Measurements from ENCODE around the gene ABHD4.
A peak's percentile ranks its signal among the peaks of the same experiment; 100 is the strongest.

The ABHD4 gene

DNA sequence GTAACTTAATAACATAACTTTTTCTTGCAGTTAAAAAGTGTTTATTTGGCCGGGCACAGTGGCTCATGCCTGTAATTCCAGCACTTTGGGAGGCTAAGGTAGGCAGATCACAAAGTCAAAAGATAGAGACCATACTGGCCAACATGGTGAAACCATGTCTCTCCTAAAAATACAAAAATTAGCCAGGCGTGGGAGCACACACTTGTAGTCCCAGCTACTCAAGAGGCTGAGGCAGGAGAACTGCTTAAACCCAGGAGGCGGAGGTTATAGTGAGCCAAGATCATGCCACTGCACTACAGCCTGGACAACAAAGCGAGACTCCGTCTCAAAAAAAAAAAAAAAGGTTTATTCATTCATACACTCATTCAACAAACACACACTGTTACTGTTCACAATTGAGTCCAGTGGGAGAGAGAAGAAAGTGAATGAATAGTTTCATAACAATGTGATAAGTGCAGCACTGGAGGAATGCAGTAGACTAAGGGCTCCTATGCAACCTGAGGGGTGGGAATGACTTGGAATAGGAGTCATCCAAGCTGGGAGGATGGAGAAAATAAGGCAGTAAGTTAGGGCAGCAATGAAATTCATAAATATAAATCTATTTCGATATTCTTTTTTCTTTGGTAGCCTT lies 28.9 kb upstream of the ABHD4 start:
- no peak for TF ChIP-seq ZNF274 (IDR thresholded peaks at IDR 0.05; ENCODE audit: low read depth, low read length)
- peak overlapping the region; percentile 89; the same call in 1 of the 2 replicates for H3K4me3 ChIP-seq (ENCODE audit: low read length)

DNA sequence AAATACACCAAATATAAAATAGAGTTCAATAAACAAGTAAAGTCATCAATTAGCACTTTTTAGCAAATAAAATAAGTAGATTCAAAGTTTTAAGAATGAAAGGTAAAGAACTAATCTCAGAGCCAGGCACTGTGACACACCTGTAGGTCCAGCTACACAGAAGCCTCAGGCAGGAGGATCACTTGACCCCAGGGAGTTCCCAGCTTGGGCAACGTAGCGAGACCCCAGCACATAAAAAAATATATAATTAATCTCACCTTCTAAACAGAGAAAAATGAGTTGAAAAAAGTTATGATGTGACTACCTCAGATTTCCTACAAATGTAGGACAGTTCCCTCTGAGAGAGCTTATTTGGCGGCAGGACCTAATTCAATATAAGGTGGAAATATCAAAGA lies 28.4 kb upstream of the ABHD4 start:
- no peak for TF ChIP-seq ZNF274 (IDR thresholded peaks at IDR 0.05; ENCODE audit: low read depth, low read length)
- peak overlapping the region; percentile 89 for H3K4me3 ChIP-seq (ENCODE audit: low read length)

DNA sequence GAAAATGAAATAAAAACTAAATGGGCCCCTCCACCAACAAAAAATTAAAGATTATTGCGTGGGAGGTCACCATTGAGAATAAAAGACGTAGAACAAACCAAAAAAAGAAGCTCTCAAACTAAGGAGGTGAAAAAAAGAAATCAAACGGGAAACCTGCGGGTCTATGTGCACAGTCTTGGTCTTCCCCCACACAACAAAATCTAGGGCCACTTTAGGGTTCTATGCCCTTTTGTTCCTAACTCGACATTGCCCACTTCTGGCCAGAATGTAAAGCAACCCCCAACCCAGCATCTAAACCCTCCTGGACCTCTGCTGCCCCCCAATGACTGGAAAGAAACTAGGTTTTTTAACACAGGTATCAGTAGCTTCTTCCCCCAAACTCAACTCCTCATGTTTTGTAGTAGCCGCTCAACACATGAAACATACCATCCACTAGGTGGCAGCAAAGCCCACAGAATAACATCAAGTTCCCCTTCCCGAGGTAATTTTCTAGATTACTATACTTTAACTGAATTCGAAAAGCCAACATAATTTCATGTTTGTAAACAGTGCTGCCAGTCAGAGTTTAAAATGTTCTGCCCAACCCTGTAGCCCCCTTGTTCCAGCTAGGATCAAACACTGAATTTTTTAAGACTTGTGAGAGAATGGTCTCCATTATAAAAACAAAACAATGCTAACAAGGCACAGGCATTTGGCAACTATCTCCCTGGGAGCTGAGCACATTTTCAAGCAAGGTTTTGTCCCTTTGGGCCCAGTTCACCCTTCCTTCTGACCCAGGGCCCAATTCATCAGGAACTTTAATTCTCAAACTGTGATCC lies 27.8 kb upstream of the ABHD4 start:
- peak overlapping the region; percentile 89 for H3K4me3 ChIP-seq (ENCODE audit: low read length)
- no peak for TF ChIP-seq ZNF274 (IDR thresholded peaks at IDR 0.05; ENCODE audit: low read depth, low read length)

DNA sequence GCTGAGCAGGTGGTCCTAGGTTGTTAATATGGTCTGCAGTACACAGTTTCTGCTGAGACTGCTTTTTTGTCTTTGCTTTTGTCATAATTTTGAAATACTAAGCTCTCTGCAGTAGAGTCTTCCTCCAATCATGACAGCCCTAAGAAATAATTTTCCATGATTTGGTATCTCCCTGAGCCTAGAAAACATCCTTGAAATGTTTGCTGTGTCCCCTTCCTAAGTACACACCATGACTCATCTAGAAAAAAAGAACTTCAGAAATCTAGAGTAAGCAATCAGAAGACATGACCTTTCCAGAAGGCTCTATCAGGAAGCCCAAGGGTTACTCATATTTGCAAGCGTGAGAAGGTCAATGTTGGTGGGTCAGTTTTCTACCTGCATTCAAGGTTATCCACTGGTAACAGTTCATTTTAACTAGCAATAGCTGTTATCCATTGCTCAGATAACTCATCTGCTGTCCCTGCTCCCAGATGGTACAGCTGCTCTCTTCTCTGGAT lies 25.5 kb upstream of the ABHD4 start:
- no peak overlapping the region for H3K4me3 ChIP-seq (ENCODE audit: low read length)
- TF ChIP-seq ZNF274 (IDR thresholded peaks at IDR 0.05; ENCODE audit: low read depth, low read length): no peak

DNA sequence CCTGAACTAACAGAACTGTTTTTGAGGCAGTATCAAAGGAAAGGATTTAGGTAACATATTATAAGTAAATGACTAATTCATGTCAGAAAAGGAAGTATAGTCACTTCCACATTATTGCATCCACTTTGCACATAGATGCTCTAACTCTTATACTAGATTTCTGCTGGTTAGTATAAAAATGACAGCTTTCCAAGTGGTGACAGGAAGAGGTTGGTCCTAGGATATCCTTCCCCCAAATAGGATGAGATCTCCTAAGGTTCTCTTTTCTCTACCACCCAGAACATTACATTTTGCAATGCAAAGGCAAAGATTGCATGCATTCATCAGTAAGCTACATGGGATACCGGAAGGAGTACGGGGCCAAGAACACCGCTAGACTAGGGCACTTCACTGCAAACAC lies 24.3 kb upstream of the ABHD4 start:
- no peak overlapping the region for H3K4me3 ChIP-seq (ENCODE audit: low read length)
- TF ChIP-seq ZNF274 (IDR thresholded peaks at IDR 0.05; ENCODE audit: low read depth, low read length): no peak

DNA sequence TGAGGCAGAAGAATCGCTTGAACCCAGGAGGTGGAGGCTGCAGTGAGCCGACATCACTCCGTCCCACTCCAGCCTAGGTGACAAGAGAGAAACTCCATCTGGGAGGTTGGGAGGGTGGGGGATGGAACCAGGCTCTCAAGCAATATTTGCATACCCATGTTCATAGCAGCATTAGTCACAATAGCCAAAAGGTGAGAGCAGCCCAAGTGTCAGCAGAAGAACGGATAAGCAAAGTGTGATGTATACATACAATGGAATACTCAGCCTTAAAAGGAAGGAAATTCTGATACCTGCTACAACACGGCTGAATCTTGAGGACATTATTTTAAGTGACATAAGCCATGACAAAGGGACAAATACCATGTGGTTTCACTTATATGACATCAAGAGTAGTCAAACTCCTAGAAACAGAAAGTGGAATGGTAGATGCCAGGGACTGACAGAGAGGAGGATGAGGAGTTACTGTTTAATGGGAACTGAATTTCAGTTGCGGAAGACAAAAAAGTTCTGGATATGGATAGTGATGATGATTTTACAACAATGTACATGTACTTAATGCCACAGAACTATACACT lies 20.7 kb upstream of the ABHD4 start:
- no peak overlapping the region for H3K4me3 ChIP-seq (ENCODE audit: low read length)
- TF ChIP-seq ZNF274 (IDR thresholded peaks at IDR 0.05; ENCODE audit: low read depth, low read length): no peak

DNA sequence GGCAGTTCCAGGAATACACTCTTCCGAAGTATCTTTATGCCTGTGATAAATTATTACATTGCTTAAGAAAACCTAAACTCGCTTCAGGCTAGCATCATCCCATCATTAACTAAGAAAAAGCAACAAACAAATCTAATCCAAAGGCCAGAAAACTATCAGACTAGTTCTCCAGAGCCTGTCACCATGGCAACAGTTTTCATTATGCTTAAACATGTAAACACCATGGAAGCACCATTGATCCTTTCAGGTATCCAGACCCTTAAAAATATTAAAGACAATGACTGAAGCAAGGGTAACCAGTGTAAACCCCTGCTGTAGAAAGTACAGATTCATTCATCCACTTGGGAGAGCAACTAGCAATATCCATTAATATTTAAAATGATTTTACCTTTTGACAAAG lies 18.9 kb upstream of the ABHD4 start:
- no peak overlapping the region for H3K4me3 ChIP-seq (ENCODE audit: low read length)
- no peak for TF ChIP-seq ZNF274 (IDR thresholded peaks at IDR 0.05; ENCODE audit: low read depth, low read length)

DNA sequence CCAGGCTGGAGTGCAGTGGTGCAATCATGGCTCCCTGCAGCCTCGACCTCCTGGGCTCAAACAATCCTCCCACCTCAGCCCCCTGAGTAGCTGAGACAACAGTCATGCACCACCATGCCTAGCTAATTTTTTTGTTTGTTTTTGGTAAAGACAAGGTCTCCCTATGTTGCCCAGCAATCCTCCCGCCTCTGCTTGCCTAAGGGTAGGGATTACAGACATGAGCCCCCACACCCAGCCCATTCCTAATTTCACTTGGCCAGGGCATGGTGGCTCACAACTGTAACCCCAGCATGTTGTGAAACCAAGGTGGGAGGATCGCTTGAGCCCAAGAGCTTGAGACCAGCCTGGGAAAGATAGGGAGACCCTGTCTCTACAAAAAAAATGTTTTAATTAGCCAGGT lies 18.2 kb upstream of the ABHD4 start:
- no peak for TF ChIP-seq ZNF274 (IDR thresholded peaks at IDR 0.05; ENCODE audit: low read depth, low read length)
- H3K4me3 ChIP-seq (ENCODE audit: low read length): no peak overlapping the region

DNA sequence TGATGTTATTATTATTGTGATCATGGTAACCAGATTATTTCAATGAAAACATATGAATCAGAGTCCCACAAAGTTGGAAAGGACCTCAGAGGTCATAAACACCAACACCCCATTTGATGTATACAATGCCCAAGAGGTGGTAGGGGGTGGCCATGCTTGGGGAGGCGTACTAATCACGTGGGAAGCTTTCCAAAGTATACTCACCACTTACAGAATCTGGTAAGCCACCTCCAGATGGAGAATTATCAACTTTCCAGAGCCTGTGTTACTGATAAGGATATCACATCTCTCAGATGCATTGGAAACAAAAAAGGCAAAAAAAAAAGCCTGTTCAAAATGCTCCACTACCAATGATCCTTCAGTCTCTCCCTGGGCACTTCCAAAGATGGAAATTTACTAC lies 17.5 kb upstream of the ABHD4 start:
- TF ChIP-seq ZNF274 (IDR thresholded peaks at IDR 0.05; ENCODE audit: low read depth, low read length): no peak

DNA sequence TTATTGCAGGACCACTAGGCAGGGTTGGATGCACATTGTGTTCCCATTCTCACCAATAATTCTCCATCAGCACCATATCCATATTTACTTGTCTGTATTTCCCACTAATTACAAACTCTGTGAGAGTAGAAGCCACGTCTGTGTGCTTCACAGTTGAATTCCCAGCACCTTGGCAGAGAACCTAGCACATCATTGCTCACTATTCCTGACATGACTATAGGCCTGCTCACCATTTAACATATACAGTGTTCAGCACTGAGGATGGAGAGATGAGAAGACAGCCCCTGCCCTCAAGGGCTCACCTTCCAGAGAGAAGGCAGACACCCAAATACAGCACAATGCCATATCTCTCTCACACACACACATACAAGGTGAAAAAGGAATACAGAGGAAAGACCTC lies 14.1 kb upstream of the ABHD4 start:
- no peak overlapping the region for H3K4me3 ChIP-seq (ENCODE audit: low read length)
- TF ChIP-seq ZNF274 (IDR thresholded peaks at IDR 0.05; ENCODE audit: low read depth, low read length): no peak

More for the DNA sequence above, 17.5 kb upstream of the ABHD4 start:
- H3K4me3 ChIP-seq (ENCODE audit: low read length): no peak overlapping the region

DNA sequence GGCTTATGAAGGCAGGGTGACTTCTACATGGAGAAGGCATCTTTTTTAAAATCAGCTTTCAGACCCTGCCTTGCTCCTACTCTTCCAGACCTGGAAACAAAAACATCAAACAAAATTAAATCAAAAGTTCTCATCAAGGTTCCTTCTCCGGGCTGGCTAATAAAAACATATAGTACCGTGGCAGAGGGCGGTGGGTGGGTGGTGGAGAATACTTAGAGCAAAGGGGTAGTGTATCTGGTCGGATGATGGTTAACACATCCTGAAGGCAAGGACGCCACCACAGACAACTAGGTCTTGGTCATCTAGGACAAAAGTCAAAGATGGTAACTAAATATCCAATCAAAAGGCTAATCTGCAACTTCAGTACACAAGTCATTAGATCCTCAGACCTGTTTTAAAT lies 10.9 kb upstream of the ABHD4 start:
- TF ChIP-seq ZNF274 (IDR thresholded peaks at IDR 0.05; ENCODE audit: low read depth, low read length): no peak
- H3K4me3 ChIP-seq (ENCODE audit: low read length): peak overlapping the region; percentile 96

DNA sequence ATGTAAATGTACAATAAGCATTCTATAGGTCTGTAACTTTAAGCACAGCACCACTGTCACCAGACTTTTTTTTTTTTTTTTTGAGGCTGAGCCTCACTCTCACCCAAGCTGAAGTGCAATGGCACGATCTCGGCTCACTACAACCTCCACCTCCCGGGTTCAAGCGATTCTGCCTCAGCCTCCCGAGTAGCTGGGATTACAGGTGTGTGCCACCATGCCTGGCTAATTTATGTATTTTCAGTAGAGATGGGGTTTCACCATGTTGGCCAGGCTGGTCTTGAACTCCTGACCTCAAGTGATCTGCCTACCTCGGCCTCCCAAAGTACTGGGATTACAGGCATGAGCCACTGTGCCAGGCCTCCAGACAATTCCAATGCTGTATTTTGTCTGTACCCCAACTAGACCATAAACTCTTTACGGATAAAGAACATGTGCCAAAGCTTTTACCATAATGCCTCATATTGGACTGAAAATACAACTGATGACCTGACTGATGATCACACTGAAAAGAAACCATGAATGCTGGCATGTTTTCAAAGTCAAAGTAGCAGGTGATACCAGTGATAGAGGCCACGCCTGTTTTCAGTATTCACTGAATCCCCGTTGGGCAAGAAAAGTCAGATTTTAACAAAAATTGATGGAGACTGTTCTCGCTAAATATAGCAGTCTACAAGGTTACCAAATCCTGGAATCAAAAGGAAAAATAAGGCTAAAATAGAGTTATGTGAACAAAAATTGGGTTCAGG lies 10.2 kb upstream of the ABHD4 start:
- H3K4me3 ChIP-seq (ENCODE audit: low read length): peak overlapping the region; percentile 96

DNA sequence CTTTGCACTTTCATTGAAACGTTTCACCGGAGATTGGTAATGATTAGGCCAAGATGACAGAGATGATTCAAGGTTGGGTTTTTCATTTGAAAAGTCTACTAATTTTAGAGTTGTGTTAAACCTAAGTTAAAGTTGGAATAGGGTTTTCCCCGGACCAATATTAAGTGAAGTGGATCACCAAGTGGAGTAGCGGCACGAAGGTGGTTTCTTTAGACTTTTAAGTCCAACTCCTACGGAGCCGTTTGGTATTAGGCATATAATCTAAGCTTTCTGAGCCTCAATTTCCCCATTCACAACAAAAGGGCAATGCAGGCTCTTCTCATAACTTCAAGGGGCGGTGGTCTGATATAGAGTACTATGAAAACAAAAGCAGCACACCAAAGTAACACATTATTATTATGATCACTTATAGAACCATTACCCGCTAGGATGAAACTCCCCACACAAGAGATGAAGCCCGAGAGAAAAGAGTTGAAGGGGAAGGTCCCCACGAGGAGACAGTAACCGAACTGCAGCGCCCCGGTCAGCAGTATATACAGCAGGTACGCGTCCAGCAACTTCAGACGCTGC lies 9.5 kb upstream of the ABHD4 start:
- H3K4me3 ChIP-seq (ENCODE audit: low read length): peak overlapping the region; percentile 96
- TF ChIP-seq ZNF274 (IDR thresholded peaks at IDR 0.05; ENCODE audit: low read depth, low read length): no peak

Measured in GM08714 (cell line).